Mesendoderm (in vitro differentiated cells): Measurements from ENCODE around the gene KDF1.

Experiments
- DNase-seq: peaks from one replicate; pipeline ENCODE4 v3.0.0; 2013
- H2AK5ac ChIP-seq: 2 replicates; pipeline ENCODE4 v1.6.1; 2013; ENCODE audit warnings: low read length, inconsistent platforms
- H2BK120ac ChIP-seq: 2 replicates; pipeline ENCODE4 v1.6.1; 2013; ENCODE audit warnings: low read depth, mild to moderate bottlenecking, low read length, moderate library complexity, mixed read lengths
- H2BK15ac ChIP-seq: replicated peaks from 2 replicates; pipeline ENCODE4 v1.6.1; 2013; ENCODE audit warnings: low read depth, mild to moderate bottlenecking, moderate library complexity
- H2BK5ac ChIP-seq: 2 replicates; pipeline ENCODE4 v1.6.1; 2013; ENCODE audit warnings: low read length, inconsistent platforms
- H3K18ac ChIP-seq: 2 replicates; pipeline ENCODE4 v1.6.1; 2013; ENCODE audit warnings: mild to moderate bottlenecking, low read length, mixed read lengths
- H3K23ac ChIP-seq: one replicate; pipeline ENCODE4 v1.6.1; 2013; ENCODE audit warnings: low read length
- H3K27ac ChIP-seq: 2 replicates; pipeline ENCODE4 v1.5.1; 2013; ENCODE audit warnings: low read depth, mild to moderate bottlenecking, inconsistent platforms, low read length, moderate library complexity
- H3K27me3 ChIP-seq: 2 replicates; pipeline ENCODE4 v1.6.1; 2013; ENCODE audit warnings: low read length, control low read depth, mild to moderate bottlenecking, inconsistent platforms; ENCODE audit not compliant: insufficient read depth, poor library complexity
- H3K36me3 ChIP-seq: 2 replicates; pipeline ENCODE4 v1.6.1; 2013; ENCODE audit warnings: low read length, inconsistent platforms; ENCODE audit not compliant: control insufficient read depth, insufficient read depth
- H3K4ac ChIP-seq: one replicate; pipeline ENCODE4 v1.6.1; 2013; ENCODE audit warnings: low read depth, mild to moderate bottlenecking, low read length, moderate library complexity
- H3K4me1 ChIP-seq: 2 replicates; pipeline ENCODE4 v1.6.1; 2013; ENCODE audit warnings: low read depth, low read length, inconsistent platforms; ENCODE audit not compliant: control insufficient read depth
- H3K4me2 ChIP-seq: 2 replicates; pipeline ENCODE4 v1.6.1; 2013; ENCODE audit warnings: low read length
- H3K4me3 ChIP-seq: 2 replicates; pipeline ENCODE4 v1.5.1; 2013; ENCODE audit warnings: mild to moderate bottlenecking, low read length
- H3K56ac ChIP-seq: one replicate; pipeline ENCODE4 v1.6.1; 2013; ENCODE audit warnings: low read length
- H3K79me1 ChIP-seq: 2 replicates; pipeline ENCODE4 v1.6.1; 2013; ENCODE audit warnings: low read length, inconsistent platforms
- H3K79me2 ChIP-seq: 2 replicates; pipeline ENCODE4 v1.6.1; 2013; ENCODE audit warnings: mild to moderate bottlenecking, low read length; ENCODE audit not compliant: control insufficient read depth, insufficient read depth
- H3K9ac ChIP-seq: 2 replicates; pipeline ENCODE4 v1.6.1; 2013; ENCODE audit warnings: low read length, inconsistent platforms
- H4K5ac ChIP-seq: one replicate; pipeline ENCODE4 v1.6.1; 2013; ENCODE audit warnings: low read length
- H4K8ac ChIP-seq: one replicate; pipeline ENCODE4 v1.6.1; 2013; ENCODE audit warnings: low read depth, mild to moderate bottlenecking, control low read depth, low read length, moderate library complexity
- WGBS: extraction: QIAGEN DNeasy Blood & Tissue Kit; methylation state at CpG from one replicate; pipeline ENCODE4 v1.1.7; 2013; ENCODE audit warnings: low lambda C conversion rate, missing lambda C conversion rate; ENCODE audit not compliant: insufficient coverage; ENCODE audit errors: extremely low coverage; 5-methylcytosine and 5-hydroxymethylcytosine counted together

Gene KDF1

GRCh38 chr1:26909951-26910342 is 50.3 kb downstream of the KDF1 start:
- H3K27ac ChIP-seq = no peak overlapping the region
- H2BK120ac ChIP-seq = no peak overlapping the region

DNA sequence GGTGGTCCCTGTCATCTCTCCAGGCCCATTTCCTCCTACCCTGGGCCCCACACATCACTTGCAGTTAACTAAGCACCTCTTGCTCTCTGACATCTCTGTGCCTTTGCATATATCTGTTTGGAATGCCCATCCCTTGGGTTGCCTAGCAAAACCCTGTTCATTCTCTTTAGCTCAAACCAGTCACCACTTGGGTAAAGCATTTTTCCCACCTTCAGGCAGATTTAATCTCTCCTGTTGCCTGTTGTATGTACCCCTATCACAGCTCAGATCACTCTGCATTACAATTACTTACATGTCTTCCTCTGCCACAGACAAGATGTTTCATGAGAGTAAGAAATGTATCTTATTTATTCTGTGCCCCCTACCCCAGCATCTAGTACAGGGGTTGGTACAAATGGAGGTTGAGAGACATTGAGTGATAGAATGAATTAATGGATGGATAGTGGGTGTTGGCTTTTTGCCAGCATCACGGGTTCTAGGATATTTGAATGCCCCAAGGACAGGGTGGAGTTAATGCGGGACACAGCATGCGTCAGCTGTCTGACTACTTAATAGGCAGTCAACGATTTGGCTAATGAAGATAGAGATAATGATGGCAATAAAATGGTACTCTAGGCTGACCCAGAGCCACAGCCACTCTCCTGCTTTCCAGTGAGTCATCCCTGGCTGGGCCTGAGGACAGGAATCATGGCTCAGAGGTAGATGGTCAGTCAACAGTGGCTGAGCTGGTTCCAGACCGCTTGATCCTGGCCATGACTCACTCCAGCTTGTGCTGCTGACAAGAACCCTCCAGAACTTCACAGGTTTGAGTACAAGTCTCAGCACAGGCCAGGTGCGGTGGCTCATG is 53.0 kb downstream of the KDF1 start:
- Histone ChIP-seq H3K9ac (no peak overlapping the region), H3K79me1 (no peaks in the 10 kb centered on the region), H3K4me3 (no peak overlapping the region), H3K27me3 (no peaks in the 10 kb centered on the region), H3K4ac (no peak overlapping the region), H2BK15ac (no peak overlapping the region), H3K36me3 (no peaks in the 10 kb centered on the region), H2BK5ac (no peak overlapping the region), H4K5ac (no peak overlapping the region), H3K56ac (no peak overlapping the region), H2AK5ac (no peak overlapping the region), H3K4me1 (no peaks in the 10 kb centered on the region), H4K8ac (no peak overlapping the region), H2BK120ac (no peak overlapping the region), H3K4me2 (no peak overlapping the region), H3K27ac (no peak overlapping the region), H3K79me2 (no peaks in the 10 kb centered on the region), H3K23ac (no peak overlapping the region), H3K18ac (no peak overlapping the region)
- WGBS = no CpG with 5 or more reads among the region's 6 CpGs
- peak; percentile 24 for DNase-seq

More at GRCh38 chr1:26909951-26910342, 50.3 kb downstream of the KDF1 start:
- no peak overlapping the region for H3K23ac ChIP-seq
- H4K8ac ChIP-seq = no peak overlapping the region
- DNase-seq = no peak
- no peak overlapping the region for H2AK5ac ChIP-seq
- H3K9ac ChIP-seq = no peak overlapping the region
- no peak overlapping the region for H3K4me3 ChIP-seq
- H3K18ac ChIP-seq = no peak overlapping the region
- no peaks in the 10 kb centered on the region for H3K79me2 ChIP-seq
- no peaks in the 10 kb centered on the region for H3K27me3 ChIP-seq
- H3K56ac ChIP-seq = no peak overlapping the region
- H2BK15ac ChIP-seq = no peak overlapping the region
- no peak overlapping the region for H2BK5ac ChIP-seq
- H3K4me1 ChIP-seq = no peaks in the 10 kb centered on the region
- WGBS = no CpG with 5 or more reads among the region's 3 CpGs
- no peak overlapping the region for H4K5ac ChIP-seq
- H3K4me2 ChIP-seq = no peak overlapping the region
- H3K79me1 ChIP-seq = no peaks in the 10 kb centered on the region
- H3K4ac ChIP-seq = no peak overlapping the region
- H3K36me3 ChIP-seq = no peaks in the 10 kb centered on the region

DNA sequence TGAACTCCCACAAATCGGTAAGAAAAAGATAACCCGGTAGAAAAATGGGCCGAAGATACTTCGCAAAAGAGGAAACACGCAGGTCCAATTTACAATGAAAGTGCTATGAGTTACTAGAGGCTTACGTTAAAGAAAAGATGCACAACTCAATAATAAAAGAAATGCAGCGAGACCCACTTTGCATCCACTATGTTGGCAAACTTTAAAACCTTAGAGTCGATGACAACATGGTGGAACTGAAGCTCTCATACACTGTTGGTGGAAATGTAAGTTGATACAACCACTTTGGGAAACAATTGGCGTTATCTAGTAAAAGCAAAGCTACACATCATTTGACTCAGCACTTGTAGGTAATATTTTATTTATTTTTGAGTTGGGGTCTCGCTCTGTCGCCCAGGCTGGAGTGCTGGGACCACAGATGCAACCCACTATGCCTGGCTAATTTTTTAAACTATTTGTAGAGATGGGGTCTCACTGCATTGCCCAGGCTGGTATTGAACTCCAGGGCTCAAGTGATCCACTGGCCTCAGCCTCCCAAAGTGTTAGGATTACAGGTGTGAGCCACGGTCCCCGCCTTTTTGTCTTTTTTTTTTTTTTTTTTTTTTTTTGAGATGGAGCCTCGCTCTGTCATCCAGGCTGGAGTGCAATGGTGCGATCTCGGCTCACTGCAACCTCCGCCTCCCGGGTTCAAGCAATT is 59.3 kb downstream of the KDF1 start:
- peaks cover 8% of the 10 kb centered on the region for H3K4me1 ChIP-seq
- no peaks in the 10 kb centered on the region for H3K27me3 ChIP-seq
- no peak overlapping the region for H2BK15ac ChIP-seq
- peak overlapping the region; percentile 85 for H4K5ac ChIP-seq
- no peak overlapping the region for H2BK120ac ChIP-seq
- H3K4me3 ChIP-seq = peak overlapping the region; percentile 56
- no peak overlapping the region for H3K23ac ChIP-seq
- no peak overlapping the region for H3K27ac ChIP-seq
- H3K9ac ChIP-seq = peak overlapping the region; percentile 74
- H3K4ac ChIP-seq = no peak overlapping the region
- no peak overlapping the region for H2BK5ac ChIP-seq
- no CpG with 5 or more reads among the region's 18 CpGs for WGBS
- no peaks in the 10 kb centered on the region for H3K36me3 ChIP-seq
- H3K18ac ChIP-seq = no peak overlapping the region
- H2AK5ac ChIP-seq = no peak overlapping the region
- peak overlapping the region; percentile 83 for H4K8ac ChIP-seq
- no peak for DNase-seq
- H3K79me2 ChIP-seq = peaks cover 8% of the 10 kb centered on the region
- H3K79me1 ChIP-seq = peaks cover 8% of the 10 kb centered on the region
- peak overlapping the region; percentile 66 for H3K56ac ChIP-seq
- peak overlapping the region; percentile 60 for H3K4me2 ChIP-seq

- Histone ChIP-seq H3K4me2 (peak within 1 kb of the TSS; percentile 90), H3K56ac (peak within 1 kb of the TSS; percentile 89), H3K27me3 (no peaks in the 10 kb centered on the region), H2AK5ac (no peak within 1 kb of the TSS), H3K4me1 (peaks cover 8% of the 10 kb centered on the region), H3K9ac (peak within 1 kb of the TSS; percentile 77), H3K36me3 (no peaks in the 10 kb centered on the region), H3K79me2 (peaks cover 8% of the 10 kb centered on the region), H2BK15ac (no peak within 1 kb of the TSS), H2BK120ac (no peak within 1 kb of the TSS), H3K18ac (peak within 1 kb of the TSS; percentile 28), H3K79me1 (peaks cover 8% of the 10 kb centered on the region), H2BK5ac (no peak within 1 kb of the TSS), H4K8ac (peak within 1 kb of the TSS; percentile 83), H3K4me3 (peak within 1 kb of the TSS; percentile 74), H3K27ac (peak within 1 kb of the TSS; percentile 37), H3K4ac (no peak within 1 kb of the TSS), H4K5ac (peak within 1 kb of the TSS; percentile 85), H3K23ac (no peak within 1 kb of the TSS)
- DNase-seq = peak; percentile 95
- no CpG with 5 or more reads among the region's 50 CpGs for WGBS
Measured at GRCh38 chr1:26900001-26900814, 60.1 kb downstream of the KDF1 start, which contains the start of gene GPATCH3. TSS of gene GPATCH3 (minus strand) at chr1:26900467. CDS start at chr1:26900442, 25 bp downstream.
